Measurements from ENCODE around the gene NEURL1.

The NEURL1 gene

GRCh38 chr10:103572347-103573204 is 79.1 kb downstream of the NEURL1 start:
- TF ChIP-seq POLR2A (IDR thresholded peaks at IDR 0.05; ENCODE audit: low read length) (no peak), GATA1 (IDR thresholded peaks at IDR 0.05; ENCODE audit: low read depth, low read length) (no peak)
- no peak for DNase-seq

GRCh38 chr10:103573205-103573487 is 79.6 kb downstream of the NEURL1 start:
- TF ChIP-seq GATA1 (IDR thresholded peaks at IDR 0.05; ENCODE audit: low read depth, low read length) (no peak), POLR2A (IDR thresholded peaks at IDR 0.05; ENCODE audit: low read length) (no peak)
- DNase-seq = no peak

- TF ChIP-seq GATA1 (IDR thresholded peaks at IDR 0.05; ENCODE audit: low read depth, low read length) (no peak), POLR2A (IDR thresholded peaks at IDR 0.05; ENCODE audit: low read length) (no peak)
- no peak for DNase-seq
Measured at GRCh38 chr10:103574097-103575061, 80.9 kb downstream of the NEURL1 start.

- no peak for DNase-seq
- TF ChIP-seq POLR2A (IDR thresholded peaks at IDR 0.05; ENCODE audit: low read length) (no peak), GATA1 (IDR thresholded peaks at IDR 0.05; ENCODE audit: low read depth, low read length) (no peak)
Measured at GRCh38 chr10:103575416-103576075, 82.0 kb downstream of the NEURL1 start.

GRCh38 chr10:103576076-103576471 is 82.6 kb downstream of the NEURL1 start:
- TF ChIP-seq POLR2A (IDR thresholded peaks at IDR 0.05; ENCODE audit: low read length) (no peak), GATA1 (IDR thresholded peaks at IDR 0.05; ENCODE audit: low read depth, low read length) (no peak)

GRCh38 chr10:103576862-103577261 is 83.4 kb downstream of the NEURL1 start:
- DNase-seq = no peak
- TF ChIP-seq POLR2A (IDR thresholded peaks at IDR 0.05; ENCODE audit: low read length) (no peak), GATA1 (IDR thresholded peaks at IDR 0.05; ENCODE audit: low read depth, low read length) (no peak)

More at GRCh38 chr10:103576076-103576471, 82.6 kb downstream of the NEURL1 start:
- no peak for DNase-seq

GRCh38 chr10:103578782-103579382 is 85.4 kb downstream of the NEURL1 start:
- no peak for DNase-seq

GRCh38 chr10:103580011-103580410 is 86.5 kb downstream of the NEURL1 start:
- DNase-seq = no peak
- TF ChIP-seq GATA1 (IDR thresholded peaks at IDR 0.05; ENCODE audit: low read depth, low read length) (no peak), POLR2A (IDR thresholded peaks at IDR 0.05; ENCODE audit: low read length) (no peak)

More at GRCh38 chr10:103578782-103579382, 85.4 kb downstream of the NEURL1 start:
- TF ChIP-seq GATA1 (IDR thresholded peaks at IDR 0.05; ENCODE audit: low read depth, low read length) (no peak), POLR2A (IDR thresholded peaks at IDR 0.05; ENCODE audit: low read length) (no peak)

GRCh38 chr10:103580430-103580829 is 86.9 kb downstream of the NEURL1 start:
- no peak for DNase-seq
- TF ChIP-seq GATA1 (IDR thresholded peaks at IDR 0.05; ENCODE audit: low read depth, low read length) (no peak), POLR2A (IDR thresholded peaks at IDR 0.05; ENCODE audit: low read length) (no peak)

- no peak for TF ChIP-seq POLR2A (IDR thresholded peaks at IDR 0.05; ENCODE audit: low read length)
- TF ChIP-seq GATA1 (IDR thresholded peaks at IDR 0.05; ENCODE audit: low read depth, low read length) = no peak
- no peak for DNase-seq
Measured at GRCh38 chr10:103581499-103581898, 88.0 kb downstream of the NEURL1 start.

- DNase-seq = no peak
- TF ChIP-seq POLR2A (IDR thresholded peaks at IDR 0.05; ENCODE audit: low read length) (no peak), GATA1 (IDR thresholded peaks at IDR 0.05; ENCODE audit: low read depth, low read length) (no peak)
Measured at GRCh38 chr10:103582331-103583123, 89.0 kb downstream of the NEURL1 start.

GRCh38 chr10:103583871-103584215 is 90.3 kb downstream of the NEURL1 start:
- TF ChIP-seq GATA1 (IDR thresholded peaks at IDR 0.05; ENCODE audit: low read depth, low read length) = no peak
- no peak for TF ChIP-seq POLR2A (IDR thresholded peaks at IDR 0.05; ENCODE audit: low read length)
- no peak for DNase-seq

Data from erythroblast (primary cell).